Measurements from ENCODE around the gene INTS14. TPM values are rescaled to one million over a fixed set of nuclear protein-coding genes. Genes with fewer than 3 reads are reported as not detected.
A peak's percentile ranks its signal among the peaks of the same experiment; 100 is the strongest.

INTS14 gene
- total and polyA plus RNA-seq, 9 of the 15 experiments (the other 6 are each of a cell fraction or from before 2014, with no cell fraction given) = 30.5 to 92.4 (median 46.5) TPM

DNA sequence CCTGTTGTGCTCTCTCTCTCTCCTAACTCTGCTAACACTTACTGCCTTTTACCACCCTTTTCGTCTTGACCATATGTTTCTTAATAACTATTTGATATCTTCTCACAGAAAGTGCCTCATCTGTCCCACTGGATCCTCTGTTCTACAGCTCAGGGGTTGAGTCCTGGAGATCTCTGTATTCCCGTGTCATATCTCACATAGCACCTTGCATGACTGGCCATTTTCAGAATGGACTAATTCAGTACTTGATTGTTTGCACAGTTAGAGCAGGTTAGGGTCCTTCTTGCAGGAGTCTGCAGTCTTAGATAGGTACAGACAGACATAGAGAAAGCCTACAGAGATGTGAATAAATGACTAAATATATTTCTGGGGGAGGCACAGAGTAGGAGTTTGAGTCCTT lies 59.7 kb downstream of the INTS14 start (continued):
- TF ChIP-seq, protein P1, sequence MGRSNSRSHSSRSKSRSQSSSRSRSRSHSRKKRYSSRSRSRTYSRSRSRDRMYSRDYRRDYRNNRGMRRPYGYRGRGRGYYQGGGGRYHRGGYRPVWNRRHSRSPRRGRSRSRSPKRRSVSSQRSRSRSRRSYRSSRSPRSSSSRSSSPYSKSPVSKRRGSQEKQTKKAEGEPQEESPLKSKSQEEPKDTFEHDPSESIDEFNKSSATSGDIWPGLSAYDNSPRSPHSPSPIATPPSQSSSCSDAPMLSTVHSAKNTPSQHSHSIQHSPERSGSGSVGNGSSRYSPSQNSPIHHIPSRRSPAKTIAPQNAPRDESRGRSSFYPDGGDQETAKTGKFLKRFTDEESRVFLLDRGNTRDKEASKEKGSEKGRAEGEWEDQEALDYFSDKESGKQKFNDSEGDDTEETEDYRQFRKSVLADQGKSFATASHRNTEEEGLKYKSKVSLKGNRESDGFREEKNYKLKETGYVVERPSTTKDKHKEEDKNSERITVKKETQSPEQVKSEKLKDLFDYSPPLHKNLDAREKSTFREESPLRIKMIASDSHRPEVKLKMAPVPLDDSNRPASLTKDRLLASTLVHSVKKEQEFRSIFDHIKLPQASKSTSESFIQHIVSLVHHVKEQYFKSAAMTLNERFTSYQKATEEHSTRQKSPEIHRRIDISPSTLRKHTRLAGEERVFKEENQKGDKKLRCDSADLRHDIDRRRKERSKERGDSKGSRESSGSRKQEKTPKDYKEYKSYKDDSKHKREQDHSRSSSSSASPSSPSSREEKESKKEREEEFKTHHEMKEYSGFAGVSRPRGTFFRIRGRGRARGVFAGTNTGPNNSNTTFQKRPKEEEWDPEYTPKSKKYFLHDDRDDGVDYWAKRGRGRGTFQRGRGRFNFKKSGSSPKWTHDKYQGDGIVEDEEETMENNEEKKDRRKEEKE (IDR thresholded peaks at IDR 0.05; ENCODE audit: borderline replicate concordance in 1 of 2, control insufficient read depth in 1 of 2, low read depth in 2 of 2, low read length in 1 of 2) = peak in 1 of 2 experiments; percentile 54; a peak in 1 of 4 replicates
- TF ChIP-seq DPF2 (IDR thresholded peaks at IDR 0.05) (peak; percentile 93), STAT5A (IDR thresholded peaks at IDR 0.05; ENCODE audit: borderline replicate concordance, low read length) (peak; percentile 62; the same call in 1 of the 2 replicates), FOS (IDR thresholded peaks at IDR 0.05; ENCODE audit: extremely low read depth, insufficient read length) (no peak), NRF1 (conservative IDR thresholded peaks at IDR 0.05 in 1 of 2, IDR thresholded peaks at IDR 0.05 in 1 of 2) (no peak), CREM (IDR thresholded peaks at IDR 0.05; ENCODE audit: low read depth) (0 out of 2 replicates have a peak, but pooled peaks have one; percentile 18), KDM1A (IDR thresholded peaks at IDR 0.05) (peak; percentile 49 to 62), ZNF551 (CRISPR knock-in tag; IDR thresholded peaks at IDR 0.05) (no peak), GATA2 (CRISPR knock-in tag; IDR thresholded peaks at IDR 0.05) (peak; percentile 71; the same call in 1 of the 2 replicates), ZNF583 (CRISPR knock-in tag; IDR thresholded peaks at IDR 0.05) (no peak), TAF7 (tag; IDR thresholded peaks at IDR 0.05) (no peak), CBFA2T3 (IDR thresholded peaks at IDR 0.05) (peak; percentile 95), MNT (conservative IDR thresholded peaks at IDR 0.05) (0 out of 4 replicates have a peak, but pooled peaks of 1 of the 2 experiments have one; percentile 30), ATF1 (CRISPR knock-in tag; IDR thresholded peaks at IDR 0.05) (no peak), ATF1 (tag; IDR thresholded peaks at IDR 0.05) (no peak), JUND (IDR thresholded peaks at IDR 0.05; ENCODE audit: borderline replicate concordance, low read depth, low read length) (peak; percentile 42; the same call in 1 of the 2 replicates), JUND (tag; IDR thresholded peaks at IDR 0.05; ENCODE audit: borderline replicate concordance, low read depth, low read length) (no peak; the same call in 2 of the 3 replicates), ZNF133 (CRISPR knock-in tag; IDR thresholded peaks at IDR 0.05) (no peak), TEAD4 (IDR thresholded peaks at IDR 0.05; ENCODE audit: low read length) (peak; percentile 88), TEAD4 (CRISPR knock-in tag; IDR thresholded peaks at IDR 0.05; ENCODE audit: borderline replicate concordance) (no peak), DNMT1 (IDR thresholded peaks at IDR 0.05) (no peak), NCOR1 (IDR thresholded peaks at IDR 0.05) (peak; percentile 88), HDAC1 (IDR thresholded peaks at IDR 0.05) (0 out of 4 replicates have a peak, but pooled peaks of 1 of the 2 experiments have one; percentile 34), TCF3 (CRISPR knock-in tag; IDR thresholded peaks at IDR 0.05) (peak; percentile 91), C11orf30 (IDR thresholded peaks at IDR 0.05; ENCODE audit: low read depth) (peak; percentile 79), NFE2 (IDR thresholded peaks at IDR 0.05; ENCODE audit: low read depth) (peak; percentile 92), MAFF (IDR thresholded peaks at IDR 0.05; ENCODE audit: low read length) (peak; percentile 73), THRA (IDR thresholded peaks at IDR 0.05) (no peak)
